Right hindlimb (tissue), 1 donor: ENCODE data around the gene EN2.

Experiments
- DNase-seq: peaks from one replicate; pipeline ENCODE4 v3.0.0-alpha.2; 2018

EN2 gene

GRCh38 chr7:155488483-155489127 is 30.7 kb downstream of the EN2 start:
- DNase-seq: no peak

GRCh38 chr7:155489158-155489840 is 31.4 kb downstream of the EN2 start:
- no peak for DNase-seq

GRCh38 chr7:155489862-155490696 is 32.1 kb downstream of the EN2 start:
- DNase-seq: no peak

- peak; percentile 61 for DNase-seq
Observed at GRCh38 chr7:155490697-155491628, 33.0 kb downstream of the EN2 start.

GRCh38 chr7:155491812-155492211 is 33.9 kb downstream of the EN2 start:
- DNase-seq: no peak

GRCh38 chr7:155493744-155494538 is 36.0 kb downstream of the EN2 start:
- DNase-seq: no peak

- no peak for DNase-seq
Observed at GRCh38 chr7:155494551-155494950, 36.6 kb downstream of the EN2 start.

- no peak for DNase-seq
Observed at GRCh38 chr7:155495440-155496248, 37.7 kb downstream of the EN2 start.

GRCh38 chr7:155496267-155497005 is 38.5 kb downstream of the EN2 start:
- DNase-seq: no peak

- DNase-seq: no peak
Observed at GRCh38 chr7:155497149-155497901, 39.4 kb downstream of the EN2 start.

- DNase-seq: no peak
Observed at GRCh38 chr7:155505422-155505793, 47.5 kb downstream of the EN2 start.

- DNase-seq: peak; percentile 40
Observed at GRCh38 chr7:155506854-155507337, 49.0 kb downstream of the EN2 start.

GRCh38 chr7:155507576-155507975 is 49.6 kb downstream of the EN2 start:
- DNase-seq: no peak

GRCh38 chr7:155508376-155509358 is 50.7 kb downstream of the EN2 start:
- DNase-seq: no peak

GRCh38 chr7:155509359-155509724 is 51.4 kb downstream of the EN2 start:
- no peak for DNase-seq

- no peak for DNase-seq
Observed at GRCh38 chr7:155509725-155510551, 52.0 kb downstream of the EN2 start.
